ENCODE results near the gene OPTC.

- TF ChIP-seq, protein P1, sequence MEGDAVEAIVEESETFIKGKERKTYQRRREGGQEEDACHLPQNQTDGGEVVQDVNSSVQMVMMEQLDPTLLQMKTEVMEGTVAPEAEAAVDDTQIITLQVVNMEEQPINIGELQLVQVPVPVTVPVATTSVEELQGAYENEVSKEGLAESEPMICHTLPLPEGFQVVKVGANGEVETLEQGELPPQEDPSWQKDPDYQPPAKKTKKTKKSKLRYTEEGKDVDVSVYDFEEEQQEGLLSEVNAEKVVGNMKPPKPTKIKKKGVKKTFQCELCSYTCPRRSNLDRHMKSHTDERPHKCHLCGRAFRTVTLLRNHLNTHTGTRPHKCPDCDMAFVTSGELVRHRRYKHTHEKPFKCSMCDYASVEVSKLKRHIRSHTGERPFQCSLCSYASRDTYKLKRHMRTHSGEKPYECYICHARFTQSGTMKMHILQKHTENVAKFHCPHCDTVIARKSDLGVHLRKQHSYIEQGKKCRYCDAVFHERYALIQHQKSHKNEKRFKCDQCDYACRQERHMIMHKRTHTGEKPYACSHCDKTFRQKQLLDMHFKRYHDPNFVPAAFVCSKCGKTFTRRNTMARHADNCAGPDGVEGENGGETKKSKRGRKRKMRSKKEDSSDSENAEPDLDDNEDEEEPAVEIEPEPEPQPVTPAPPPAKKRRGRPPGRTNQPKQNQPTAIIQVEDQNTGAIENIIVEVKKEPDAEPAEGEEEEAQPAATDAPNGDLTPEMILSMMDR (tag by site-specific recombination; IDR thresholded peaks at IDR 0.05) = no peak
- TF ChIP-seq ZNF132 (tag by site-specific recombination; IDR thresholded peaks at IDR 0.05; ENCODE audit: borderline replicate concordance) = no peak
These were observed 60.1 kb downstream of the OPTC start for GRCh38 chr1:203554071-203554470.
